Measurements from ENCODE around the gene SLC45A2.

Gene SLC45A2

GRCh38 chr5:34007621-34008600 lies 23.4 kb upstream of the SLC45A2 start, which contains the start of gene AMACR:
AMACR (minus strand) TSS chr5:34008050; CDS start chr5:34008019, 31 bp downstream.
- peak; percentile 52 to 97 (median 91) for DNase-seq

- DNase-seq, result peak in 13 of 56 donors; percentile 1 to 55 (median 26)
These were observed 22.7 kb upstream of the SLC45A2 start for GRCh38 chr5:34007201-34007620.

- DNase-seq, result no peak
These were observed 21.2 kb upstream of the SLC45A2 start for GRCh38 chr5:34005681-34006080.

GRCh38 chr5:34005211-34005610 lies 20.7 kb upstream of the SLC45A2 start:
- DNase-seq, result no peak

GRCh38 chr5:34003941-34004340 lies 19.4 kb upstream of the SLC45A2 start:
- DNase-seq, result no peak

GRCh38 chr5:34002629-34003328 lies 18.3 kb upstream of the SLC45A2 start:
- no peak for DNase-seq

GRCh38 chr5:34001241-34001841 lies 16.8 kb upstream of the SLC45A2 start:
- DNase-seq, result peak in 24 of 56 donors; percentile 3 to 62 (median 15)

GRCh38 chr5:33999978-34000377 lies 15.5 kb upstream of the SLC45A2 start:
- DNase-seq, result no peak

- DNase-seq, result peak in 41 of 56 donors; percentile 5 to 74 (median 26)
These were observed 13.0 kb upstream of the SLC45A2 start for GRCh38 chr5:33997331-33997983.

GRCh38 chr5:33995865-33996264 lies 11.4 kb upstream of the SLC45A2 start:
- DNase-seq, result no peak

GRCh38 chr5:33994845-33995244 lies 10.4 kb upstream of the SLC45A2 start:
- DNase-seq, result no peak

- no peak for DNase-seq
These were observed 8.4 kb upstream of the SLC45A2 start for GRCh38 chr5:33992864-33993263.

GRCh38 chr5:33985447-33985846 lies 954 bp upstream of the SLC45A2 start:
- DNase-seq, result no peak

GRCh38 chr5:33984178-33984577 lies 315 bp downstream of the SLC45A2 start:
- no peak for DNase-seq

- peak in 1 of 56 donors; percentile 4 for DNase-seq
These were observed 2.9 kb downstream of the SLC45A2 start for GRCh38 chr5:33981408-33982162.

- DNase-seq, result no peak
These were observed 4.5 kb downstream of the SLC45A2 start for GRCh38 chr5:33980030-33980429.

GRCh38 chr5:33978306-33978705 lies 6.2 kb downstream of the SLC45A2 start:
- no peak for DNase-seq

GRCh38 chr5:33976307-33976706 lies 8.2 kb downstream of the SLC45A2 start:
- DNase-seq, result no peak

- DNase-seq, result no peak
These were observed 8.6 kb downstream of the SLC45A2 start for GRCh38 chr5:33975852-33976251.

- no peak for DNase-seq
These were observed 11.2 kb downstream of the SLC45A2 start for GRCh38 chr5:33973271-33973670.
